Measurements from ENCODE around the gene LMCD1.

LMCD1 gene

DNA sequence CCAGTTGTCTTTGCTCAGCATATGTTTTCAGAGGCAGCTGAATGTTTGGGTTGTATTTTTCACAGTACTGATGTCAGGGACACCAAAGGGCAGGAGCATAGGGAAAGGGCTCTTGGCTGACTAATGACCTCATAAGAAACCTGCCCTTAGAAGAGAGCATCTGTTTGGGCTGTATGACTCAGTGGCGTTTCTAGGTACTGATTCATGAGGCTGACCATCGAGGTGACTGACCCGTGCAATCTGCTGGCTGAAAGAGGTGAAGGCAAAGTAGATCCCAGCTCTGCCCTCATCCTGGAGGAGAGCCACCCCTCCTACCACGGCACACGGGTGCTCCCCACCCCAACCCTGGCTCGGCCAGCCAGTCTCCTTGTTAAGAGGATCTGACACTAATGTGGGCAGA is 8.3 kb downstream of the LMCD1 start:
- DNase-seq: no peak

DNA sequence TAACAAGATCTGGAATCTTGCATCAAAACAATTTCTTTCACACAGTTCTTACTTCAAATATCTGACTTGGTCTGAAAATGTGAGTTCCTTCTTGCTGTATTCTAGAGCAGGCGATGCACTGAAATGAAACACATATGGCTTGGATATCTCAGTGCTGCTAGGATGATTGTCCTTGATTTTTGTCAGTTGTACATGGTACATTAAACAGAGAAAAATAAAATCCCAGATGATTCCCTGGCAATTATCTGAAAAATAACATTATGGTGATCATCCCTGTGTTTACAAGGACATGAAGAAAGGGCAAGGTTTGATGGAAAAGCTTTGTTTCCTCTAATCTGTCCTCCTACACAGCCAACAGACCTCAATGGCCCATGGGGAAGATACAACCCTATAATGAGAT is 10.6 kb downstream of the LMCD1 start:
- DNase-seq: no peak

DNA sequence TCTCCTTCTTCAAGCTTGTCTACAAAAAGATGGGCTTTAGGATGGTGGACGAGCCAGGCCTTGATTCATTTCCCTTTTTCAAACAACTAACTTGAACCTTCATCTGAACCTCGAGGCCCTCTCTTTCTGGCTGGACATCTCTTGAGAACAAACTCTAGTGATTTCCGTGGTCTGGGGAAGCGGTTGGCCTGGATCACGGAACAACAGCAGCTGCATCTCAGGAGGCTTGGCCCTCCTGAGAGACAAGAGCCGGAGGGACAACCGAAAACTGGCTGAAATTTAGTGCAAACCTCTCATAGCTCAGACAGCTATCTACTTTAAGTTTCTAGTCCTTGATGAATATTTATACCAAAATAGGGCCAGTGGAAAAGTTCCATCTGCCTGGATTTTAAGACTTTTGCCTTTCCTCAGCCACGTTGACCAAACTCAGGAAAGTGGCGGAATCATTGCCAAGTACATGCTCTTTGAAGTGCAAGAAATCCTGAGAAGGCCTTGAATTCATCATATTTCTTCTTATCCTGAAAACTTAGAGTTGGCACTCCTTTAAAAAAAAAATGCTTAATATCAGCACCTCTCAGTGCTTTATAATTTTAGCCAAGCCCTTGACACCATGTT is 14.5 kb downstream of the LMCD1 start:
- DNase-seq: no peak

DNA sequence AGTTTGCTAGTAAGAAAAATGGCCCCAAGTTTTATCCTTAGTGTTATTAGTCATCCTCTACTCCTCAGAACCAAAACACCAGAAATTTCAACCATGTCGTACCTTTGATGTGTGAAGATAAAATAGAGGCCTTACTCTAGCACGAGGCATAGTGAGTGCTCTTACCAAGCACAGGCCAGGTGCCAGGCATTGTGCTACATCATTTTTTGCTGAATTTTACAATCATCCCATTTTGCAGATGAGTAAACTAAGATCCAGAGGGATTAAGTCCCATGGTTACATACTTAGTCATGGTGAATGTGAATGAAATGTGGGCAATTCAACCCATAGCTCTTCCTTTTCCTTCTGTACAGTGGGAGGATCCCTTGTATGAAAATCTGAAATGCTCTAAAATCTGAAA is 15.2 kb downstream of the LMCD1 start:
- DNase-seq: no peak

DNA sequence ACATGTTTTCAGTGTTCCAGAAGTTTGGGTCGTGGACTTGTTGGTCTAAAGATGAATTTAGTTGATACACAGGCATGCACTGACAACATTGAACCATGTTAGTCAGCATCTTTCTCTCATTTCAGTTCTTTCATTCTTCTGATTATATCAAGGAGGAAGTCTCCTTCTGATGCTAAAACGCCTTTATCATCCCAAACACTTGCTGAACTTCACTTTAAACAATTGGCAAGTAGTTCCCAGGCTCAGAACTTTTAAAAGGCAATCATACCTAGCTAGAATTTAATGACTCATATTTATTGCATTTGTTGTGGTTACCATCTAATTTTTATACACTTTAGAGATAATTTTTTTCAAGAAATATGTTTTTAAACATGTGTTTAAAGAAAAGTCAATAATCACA is 15.9 kb downstream of the LMCD1 start:
- DNase-seq: no peak

DNA sequence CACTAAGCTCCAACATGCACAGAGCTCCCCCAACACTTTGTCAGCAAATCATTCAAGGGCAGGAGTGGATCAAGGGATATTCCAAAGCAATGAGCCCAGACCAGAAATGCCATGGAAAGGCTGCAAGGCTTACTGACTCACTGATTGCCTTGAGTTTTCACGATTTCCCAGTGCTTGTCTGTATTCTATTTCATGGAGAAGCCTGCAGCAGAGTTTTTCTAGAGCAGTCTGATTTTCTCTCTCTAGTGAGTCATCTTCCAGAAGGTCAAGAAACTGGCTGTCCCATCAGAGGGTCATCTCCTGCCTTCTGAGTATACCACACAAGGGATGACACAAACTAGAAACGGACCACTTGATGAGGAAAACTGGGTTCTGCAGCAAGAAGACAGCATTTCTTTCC is 16.5 kb downstream of the LMCD1 start:
- no peak for DNase-seq

DNA sequence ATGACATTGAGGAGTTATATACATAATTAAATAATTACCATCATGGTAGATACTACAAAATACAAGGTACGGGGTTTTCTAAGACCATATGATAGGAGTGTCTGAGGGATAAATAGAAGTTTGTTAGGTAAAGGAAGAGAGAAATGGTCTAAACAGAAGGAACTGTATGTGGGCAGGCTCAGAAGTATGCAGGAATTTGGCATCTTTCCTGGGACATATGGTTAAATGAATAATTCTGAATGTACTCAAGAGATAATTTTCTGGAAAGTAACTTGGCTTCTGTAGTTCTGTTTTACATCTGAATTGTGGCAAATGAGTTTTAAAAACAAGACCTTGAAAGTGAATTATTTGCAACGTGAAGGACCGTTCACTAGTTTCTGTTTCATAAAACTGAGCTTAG is 17.5 kb downstream of the LMCD1 start:
- DNase-seq: no peak

DNA sequence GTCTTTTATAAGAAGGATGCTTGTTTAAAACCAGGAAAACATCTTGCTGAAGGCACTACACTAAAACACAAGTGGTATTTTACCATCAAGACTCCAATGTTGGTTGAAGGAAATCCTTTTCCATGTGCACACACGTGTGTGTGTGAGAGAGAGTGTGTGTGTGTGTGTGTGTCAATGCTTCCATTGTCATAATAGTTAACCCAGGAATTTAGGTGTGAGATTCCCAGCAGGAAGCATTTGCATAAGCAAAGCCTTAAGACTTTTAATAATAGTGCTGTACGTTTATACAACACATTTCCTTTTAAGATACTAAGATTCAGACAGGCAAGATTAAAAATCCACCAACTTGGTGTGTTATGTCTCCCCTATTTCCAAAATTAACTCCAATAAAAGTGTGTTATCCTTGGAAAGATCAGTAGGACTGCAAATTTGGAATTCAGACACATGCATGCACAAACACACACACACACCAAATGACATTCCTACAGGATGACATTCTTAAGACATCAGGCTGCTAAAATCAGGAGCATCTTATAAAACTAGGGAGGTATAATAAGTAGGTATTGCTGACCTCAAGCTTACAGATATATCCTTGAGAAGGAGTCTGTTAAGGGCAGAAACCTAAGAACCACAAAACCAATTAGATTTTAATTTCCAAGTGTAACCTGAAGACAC is 18.3 kb downstream of the LMCD1 start:
- no peak for DNase-seq

DNA sequence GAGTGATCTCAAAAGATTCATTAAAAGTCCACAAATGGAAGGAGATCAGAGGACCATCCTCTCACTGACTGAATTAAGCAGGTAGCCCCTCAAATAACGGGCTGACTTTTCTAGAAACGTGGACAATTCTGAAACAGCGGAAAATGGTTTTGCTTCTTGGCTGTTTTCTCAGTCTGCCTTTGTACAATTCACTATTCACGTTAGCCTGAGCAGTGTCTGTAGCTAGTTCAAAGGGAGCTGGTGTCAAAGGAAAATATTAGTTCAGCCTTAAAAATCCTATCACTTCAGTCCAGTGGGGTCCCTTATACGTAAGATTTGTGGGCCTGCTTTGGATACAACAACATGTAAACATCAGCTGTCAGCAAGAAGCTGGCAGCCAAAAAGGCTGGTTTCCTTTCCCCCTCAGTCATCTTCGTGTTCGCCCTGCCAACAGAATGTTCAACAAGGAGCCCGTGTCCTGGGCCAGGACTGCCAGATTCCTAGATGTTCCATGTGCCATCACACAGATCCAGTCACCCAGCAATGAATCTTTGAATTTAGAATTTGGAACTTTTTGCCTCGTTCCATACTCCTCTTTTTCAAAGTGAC is 19.3 kb downstream of the LMCD1 start:
- no peak for DNase-seq

DNA sequence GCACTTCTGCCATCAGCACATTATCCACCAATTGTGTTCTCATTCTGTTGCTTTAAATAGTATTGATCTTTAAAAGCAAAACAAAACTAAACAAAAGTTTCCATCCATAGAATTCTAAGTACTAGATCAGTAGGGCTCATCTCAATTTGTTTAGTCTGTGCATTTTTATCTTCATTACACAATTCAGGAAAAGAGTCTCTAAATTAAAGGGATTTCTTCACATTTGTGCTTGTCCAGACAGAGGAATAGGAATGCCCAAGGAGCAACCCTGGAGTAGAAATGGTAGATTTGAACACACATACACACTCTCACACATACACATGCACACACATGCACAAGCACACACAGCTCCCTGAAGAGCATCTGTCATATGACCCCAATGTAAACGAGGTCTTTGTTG is 21.4 kb downstream of the LMCD1 start:
- no peak for DNase-seq

DNA sequence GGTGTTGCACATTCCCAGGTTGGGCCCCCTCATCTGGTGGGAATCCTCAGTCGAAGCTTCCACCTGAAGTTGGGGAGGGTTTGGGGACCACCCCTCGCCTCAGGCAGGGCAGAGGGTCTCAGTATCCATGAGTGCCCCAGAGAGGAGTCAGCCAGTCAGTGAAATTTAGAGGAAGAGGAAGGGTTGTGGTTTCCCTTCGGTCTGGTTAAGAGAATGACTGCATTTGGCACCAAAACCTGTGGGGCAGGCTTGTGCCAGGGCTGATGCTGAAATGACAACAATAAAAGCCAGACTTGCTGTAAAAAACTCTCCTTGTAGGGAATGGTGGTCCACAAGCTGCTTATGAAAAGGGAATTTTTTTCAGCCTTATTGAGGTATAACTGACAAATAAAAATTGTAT is 22.6 kb downstream of the LMCD1 start:
- DNase-seq: no peak

DNA sequence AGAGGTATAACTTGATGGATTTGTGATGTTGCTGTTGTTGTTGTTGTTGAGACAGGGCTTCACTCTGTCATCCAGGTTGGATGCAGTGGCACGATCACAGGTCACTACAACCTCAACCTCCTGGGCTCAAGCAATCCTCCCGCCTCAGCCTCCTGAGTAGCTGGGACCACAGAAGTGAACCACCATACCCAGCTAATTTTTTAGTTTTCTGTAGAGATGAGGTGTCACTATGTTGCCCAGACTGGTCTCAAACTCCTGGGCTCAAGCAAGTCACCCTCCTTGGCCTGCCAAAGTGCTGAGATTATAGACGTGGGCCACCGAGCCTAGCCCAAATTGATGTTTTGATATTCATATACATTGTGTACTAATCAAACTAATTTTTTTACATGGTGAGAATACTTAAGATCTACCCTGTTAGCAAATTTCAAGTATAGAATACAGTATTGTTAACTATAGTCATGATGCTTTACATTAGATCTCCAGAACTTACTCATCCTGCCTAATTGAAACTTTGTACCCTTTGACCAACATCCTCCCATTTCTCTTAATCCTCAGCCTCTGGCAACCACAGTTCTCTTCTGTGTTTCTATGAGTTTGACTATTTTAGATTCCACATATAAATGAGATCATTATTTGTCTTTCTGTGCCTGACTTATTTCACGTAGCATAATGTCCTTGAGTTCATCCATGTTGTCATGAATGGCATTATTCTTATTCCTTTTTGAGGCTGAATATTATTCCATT is 23.2 kb downstream of the LMCD1 start:
- no peak for DNase-seq

DNA sequence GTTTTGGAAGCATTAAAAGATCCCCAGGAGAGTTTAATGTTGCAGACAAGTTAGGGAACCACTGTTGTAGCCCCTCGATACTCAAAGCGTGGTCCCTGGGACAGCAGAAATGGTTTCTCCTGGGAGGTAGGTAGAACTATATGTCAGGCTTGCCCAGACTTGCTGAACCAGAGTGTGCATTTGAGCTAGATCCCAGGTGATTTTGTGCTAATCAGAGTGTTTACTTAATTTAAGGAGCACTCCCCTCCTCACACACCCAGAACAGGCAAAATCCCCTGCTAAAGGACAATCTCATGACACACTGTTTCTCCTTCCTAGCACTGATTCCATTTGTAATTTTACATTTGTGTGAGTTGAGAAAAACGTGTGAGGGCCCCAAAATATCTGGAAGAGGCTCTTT is 24.3 kb downstream of the LMCD1 start:
- DNase-seq: no peak

DNA sequence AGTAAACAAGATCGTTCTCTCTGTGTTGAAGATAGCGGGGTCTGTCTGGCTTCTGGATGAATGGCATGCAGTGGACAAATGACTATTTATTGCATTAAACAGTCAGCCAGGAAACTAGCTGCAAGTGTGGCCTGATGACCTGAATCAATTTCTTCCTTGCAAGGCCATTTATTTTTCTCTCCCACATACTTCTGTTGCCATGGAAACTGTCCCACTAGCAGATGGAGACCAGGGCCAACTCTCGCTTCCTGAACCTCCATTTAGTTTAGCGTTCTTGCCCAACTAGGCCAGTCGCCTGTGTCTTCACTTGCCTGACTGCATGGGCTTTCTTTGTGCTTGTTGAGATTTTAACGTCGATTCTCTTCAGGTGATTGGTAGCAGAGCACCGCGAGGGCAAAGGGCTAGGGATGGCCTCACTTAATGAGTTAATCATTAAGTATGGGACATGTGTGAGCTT is 27.6 kb downstream of the LMCD1 start:
- no peak for DNase-seq

DNA sequence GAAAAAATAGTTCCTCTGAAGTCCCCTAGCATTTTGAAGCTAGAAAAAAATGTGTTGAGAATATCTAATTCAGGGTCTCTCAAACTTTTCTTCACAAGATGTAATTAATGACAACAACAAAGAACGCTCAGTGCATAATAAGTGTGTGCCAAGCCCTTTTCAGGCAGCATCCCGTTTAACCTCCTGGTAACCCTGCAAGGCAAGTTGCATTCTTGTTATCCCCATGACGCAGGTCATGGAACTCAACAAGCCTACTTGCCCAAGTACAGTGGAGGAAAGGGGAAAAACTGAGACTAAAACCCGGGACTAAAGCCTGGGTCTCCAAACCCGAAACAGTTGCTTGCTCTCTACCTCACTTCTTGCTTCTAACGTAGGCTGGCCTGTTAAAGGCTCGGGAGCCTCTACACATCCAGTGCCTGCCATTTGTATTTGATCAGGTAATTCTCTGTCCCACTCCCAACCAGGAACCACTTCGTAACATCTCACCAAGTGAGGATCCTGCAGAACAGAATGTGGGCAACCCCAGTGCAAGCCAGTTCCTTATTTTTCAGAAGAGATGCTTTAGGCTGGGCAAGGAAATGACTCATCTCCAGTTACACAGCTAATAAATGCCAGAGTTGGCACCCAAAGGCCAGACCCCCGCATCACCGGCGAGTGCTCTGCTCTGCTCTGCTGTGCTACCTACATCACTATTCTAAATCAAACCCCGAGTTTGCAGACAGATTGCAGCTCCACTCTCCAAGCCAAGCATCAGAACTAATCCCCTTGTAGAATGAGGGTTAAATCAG is 28.3 kb downstream of the LMCD1 start:
- DNase-seq: no peak

DNA sequence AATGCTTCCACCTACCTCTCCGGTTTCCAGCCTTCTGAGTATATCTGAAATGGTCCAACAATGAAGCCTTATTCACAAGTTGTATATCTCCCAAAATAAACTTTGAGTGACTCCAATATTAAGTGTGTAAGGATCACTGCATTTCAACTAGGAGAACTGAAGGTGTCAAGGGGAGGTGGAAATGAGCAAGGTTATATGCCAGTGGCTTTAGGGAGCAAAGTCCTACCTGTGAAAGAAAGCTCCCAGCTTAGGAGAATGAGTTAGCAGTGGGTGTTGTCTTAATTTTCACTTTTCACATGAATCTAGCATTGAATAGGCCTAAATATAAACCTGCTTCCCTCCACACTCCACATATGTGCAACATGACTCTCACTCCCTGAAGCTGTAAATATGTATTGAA is 29.0 kb downstream of the LMCD1 start:
- no peak for DNase-seq

DNA sequence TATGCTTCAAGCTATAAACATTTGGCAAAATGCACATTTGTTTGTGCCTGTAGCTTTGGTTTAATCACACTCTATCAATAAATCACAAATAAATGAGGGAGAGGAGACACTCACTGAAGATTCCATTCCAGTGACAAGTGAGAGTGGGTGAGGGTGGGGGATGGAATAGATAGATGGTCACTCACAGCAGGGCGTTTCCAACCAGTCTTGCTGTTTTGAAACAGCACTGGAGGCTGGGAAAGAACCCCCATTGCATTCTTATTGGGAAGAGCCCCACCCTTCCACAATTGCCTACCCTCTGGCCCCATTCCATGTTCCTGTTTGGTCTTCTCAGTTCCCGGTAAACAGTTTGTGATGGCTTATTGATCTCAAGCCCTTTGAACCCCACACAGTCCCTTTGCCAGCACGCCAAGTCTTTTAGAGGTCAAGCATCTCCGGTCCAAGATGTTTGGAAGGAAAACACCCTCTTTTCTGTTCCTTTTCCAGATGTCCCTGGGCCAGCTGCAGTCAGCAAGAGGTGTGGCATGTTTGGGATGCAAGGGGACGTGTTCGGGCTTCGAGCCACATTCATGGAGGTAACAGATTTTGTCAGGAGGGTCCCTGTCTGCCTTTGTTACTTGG is 30.7 kb downstream of the LMCD1 start:
- no peak for DNase-seq

DNA sequence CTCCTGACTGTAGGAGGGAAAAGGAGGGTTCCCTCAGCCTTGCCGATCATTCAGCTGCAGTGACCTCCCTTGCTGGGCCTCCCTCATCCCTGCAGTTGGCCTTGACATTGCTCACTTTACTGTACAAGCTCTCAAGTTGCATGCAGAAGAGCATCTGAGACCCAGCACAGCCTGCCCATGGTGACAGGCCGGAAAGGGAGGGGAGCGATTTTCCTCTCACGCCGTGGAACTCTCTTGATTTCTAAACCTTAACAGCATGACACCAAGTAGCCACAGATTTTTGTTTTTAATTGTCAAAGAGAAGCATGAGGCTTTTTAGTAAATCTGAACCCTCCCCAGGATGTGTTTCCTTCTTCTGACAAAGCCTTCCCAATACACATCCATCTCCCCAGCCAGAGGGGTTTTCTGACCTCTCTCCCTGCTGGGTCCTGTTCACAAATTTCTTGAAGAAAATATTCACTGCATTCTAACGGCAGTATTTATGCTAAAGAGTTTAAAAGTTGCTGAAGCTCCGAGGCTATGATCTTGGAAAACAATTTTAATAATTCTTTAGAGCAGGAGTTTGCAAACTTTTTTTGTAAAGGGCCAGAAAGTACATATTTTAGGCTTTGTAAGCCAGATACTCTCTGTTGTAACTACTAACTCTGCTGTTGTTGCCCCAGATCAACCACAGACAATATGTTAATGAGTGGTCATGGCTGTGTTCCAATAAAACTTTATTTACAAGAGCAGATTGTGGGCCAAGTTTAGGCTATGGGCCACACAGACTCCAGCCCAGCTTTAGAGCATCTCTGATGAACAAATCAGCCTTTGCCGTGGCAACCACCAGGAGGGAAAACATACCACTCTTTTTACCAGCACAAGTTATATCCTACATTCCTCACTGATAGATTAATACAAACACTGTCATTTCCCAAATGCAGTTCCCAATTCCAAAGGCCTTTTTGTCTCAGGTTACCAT is 34.8 kb downstream of the LMCD1 start:
- DNase-seq: no peak

DNA sequence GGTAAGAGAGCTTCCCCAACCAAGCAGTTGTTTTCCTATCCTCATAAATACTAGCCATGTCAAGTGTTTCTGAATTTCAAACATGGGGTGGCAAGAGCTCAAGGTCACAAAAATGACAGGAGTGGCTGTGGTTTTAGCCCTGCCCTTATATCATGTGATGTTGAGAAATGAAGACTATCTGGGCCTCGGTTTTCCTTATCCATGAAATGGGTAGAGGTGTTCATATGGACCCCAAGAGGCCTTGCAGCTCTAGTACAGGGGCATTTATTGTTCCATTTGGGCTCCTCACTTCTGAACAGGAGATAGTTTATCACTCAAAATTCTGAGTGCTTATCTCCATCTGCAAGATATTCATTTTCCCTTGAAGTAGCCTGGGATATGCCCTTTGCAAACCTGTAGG is 35.8 kb downstream of the LMCD1 start:
- no peak for DNase-seq

DNA sequence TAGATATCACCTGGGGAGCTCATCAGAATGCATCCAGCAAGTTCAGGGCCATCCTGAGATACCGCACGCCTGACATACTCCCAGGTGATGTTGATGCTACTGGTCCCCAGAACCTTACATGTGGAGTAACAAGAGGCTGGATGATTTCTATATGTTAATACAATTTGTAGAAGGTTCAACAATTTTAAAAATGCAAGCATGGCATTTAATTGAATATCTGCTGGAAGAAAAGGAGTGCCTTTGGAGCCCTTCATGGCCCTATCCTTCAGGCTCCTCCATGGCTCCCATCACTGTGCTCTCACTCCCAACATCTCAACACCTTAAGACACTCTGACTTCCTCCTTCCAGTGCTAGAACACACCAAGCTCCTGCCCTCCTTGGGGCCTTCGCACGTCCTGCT is 36.6 kb downstream of the LMCD1 start:
- no peak for DNase-seq

DNA sequence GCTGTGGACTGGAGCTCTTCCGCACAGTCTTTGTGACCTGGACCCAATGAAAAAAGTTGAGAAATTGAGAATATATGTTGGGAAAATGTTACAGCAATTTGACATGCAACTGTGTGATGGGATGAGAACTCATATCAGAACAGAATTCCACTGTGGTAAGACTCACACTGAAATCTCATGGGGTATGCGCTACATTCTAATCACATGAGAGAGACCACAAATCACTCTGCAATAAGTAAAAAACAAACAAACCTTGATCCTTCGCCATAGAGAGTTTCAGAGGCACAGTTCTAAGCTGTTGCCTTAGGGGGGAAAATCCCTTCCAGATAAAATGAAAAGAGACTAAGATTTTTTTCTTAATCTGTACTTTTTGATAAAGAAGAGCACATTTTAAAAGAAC is 37.3 kb downstream of the LMCD1 start:
- no peak for DNase-seq

DNA sequence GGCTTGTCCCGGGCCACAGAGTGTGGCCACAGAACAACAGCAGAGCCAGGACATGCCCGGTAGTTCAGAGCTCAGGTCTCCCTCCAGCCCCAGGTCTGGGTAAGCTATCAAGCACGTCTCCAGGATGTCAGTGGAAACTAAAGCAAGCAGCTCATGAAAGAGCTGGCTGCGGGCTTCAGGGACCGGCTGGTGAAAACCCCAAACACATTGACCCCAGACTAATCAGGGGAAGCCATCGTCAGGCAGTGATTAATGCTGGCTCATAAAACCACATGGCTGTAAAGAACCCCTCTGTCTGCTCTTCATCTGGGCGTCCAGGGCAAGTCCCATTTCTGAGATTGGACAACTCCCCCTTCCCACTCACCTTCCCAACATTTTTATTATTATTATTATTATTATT is 37.8 kb downstream of the LMCD1 start:
- no peak for DNase-seq
